Measurements from ENCODE around the gene LRRC8A. TPM values are rescaled to one million over a fixed set of nuclear protein-coding genes. Genes with fewer than 3 reads are reported as not detected.

The LRRC8A gene
- polyA plus RNA-seq (2012; rRNA removed): 28.6 and 30.4 TPM in 2 replicates
- polyA plus RNA-seq (2012; cell fraction: cytosol; rRNA removed): 17.5 and 25.6 TPM in 2 replicates
- polyA plus RNA-seq (2012; cell fraction: nucleus; rRNA removed): 20.1 and 21.2 TPM in 2 replicates

DNA sequence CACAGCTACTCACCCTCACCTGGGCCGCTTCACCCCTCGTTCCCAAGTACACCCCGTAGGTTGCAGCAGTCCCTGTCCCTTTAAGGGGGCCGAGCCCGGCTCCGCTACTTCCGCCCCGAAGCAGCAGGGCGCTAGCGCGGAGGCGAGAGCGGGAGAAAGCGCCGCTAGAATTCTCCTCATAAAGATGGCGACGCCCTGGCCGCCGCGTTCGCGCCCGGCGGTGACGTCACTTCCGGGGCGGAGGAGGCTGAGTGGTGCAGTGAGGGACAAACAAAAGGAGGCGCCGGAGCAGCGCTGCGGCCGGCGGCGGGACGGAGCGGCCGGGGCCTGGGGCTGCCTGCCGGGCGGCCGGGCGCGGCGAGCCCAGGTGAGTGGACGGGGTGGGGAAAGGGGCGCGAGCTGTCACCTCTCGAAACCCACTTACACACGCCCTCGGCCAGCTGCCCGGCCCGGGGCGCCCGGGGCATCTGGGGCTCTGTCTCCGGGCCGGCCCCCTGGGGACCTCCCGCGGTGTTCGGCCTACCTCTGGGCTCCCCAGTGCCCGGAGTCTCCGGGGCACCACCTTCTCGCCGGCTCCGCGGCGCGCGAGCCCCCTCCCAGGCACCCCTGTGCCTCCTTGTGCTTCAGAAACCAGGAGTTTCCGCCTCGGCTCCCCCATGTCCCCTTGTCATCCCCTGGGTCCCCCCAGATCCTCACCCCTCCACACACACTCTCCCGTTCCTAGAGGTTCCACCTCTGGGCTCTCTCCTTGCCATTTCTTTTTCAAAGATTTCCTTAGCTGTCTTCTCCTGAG is at the start of gene LRRC8A, which contains the start of gene KYAT1:
TSS of gene LRRC8A (plus strand) at position 250 of the 793 bp plus-strand sequence. CDS start 25,032 bp downstream, outside the sequence.
TSS of gene KYAT1 (minus strand) at position 67 of the 793 bp plus-strand sequence. CDS start 36,545 bp downstream, outside the sequence.
- peaks cover 8 to 10% of the 10 kb centered on the region in 2 experiments for H3K36me3 ChIP-seq (replicated peaks in 1 of 2; ENCODE audit: control insufficient read depth in 1 of 2, insufficient read depth in 2 of 2, low read length in 1 of 2)
- H4K20me1 ChIP-seq (ENCODE audit: insufficient read depth): no peaks in the 10 kb centered on the region
- H3K4me2 ChIP-seq: peak within 1 kb of the TSS; percentile 85
- no peaks in the 10 kb centered on the region for H3K9me2 ChIP-seq
- DNase-seq: peak; percentile 95
- H3K4me1 ChIP-seq (ENCODE audit: control insufficient read depth in 1 of 2, insufficient read depth in 2 of 2, low read depth in 1 of 2, low read length in 1 of 2): peaks cover 10 to 16% of the 10 kb centered on the region in 2 experiments; a peak in 2 of 4 replicates
- peaks cover 90% of the 10 kb centered on the region for H3K79me2 ChIP-seq (ENCODE audit: insufficient read depth)
- no peaks in the 10 kb centered on the region for H3K27me3 ChIP-seq (ENCODE audit: insufficient read depth)
- ChIA-PET POLR2A (interaction anchor here (1.0 kb wide), 1 partner anchor 46 kb away, joined by 4 read pairs; no protein-coding TSS in a partner anchor), CTCF (interaction anchor here (0.6 to 5.9 kb wide), 7 partner anchors 11 to 443 kb away, joined by 3 to 47 read pairs (median 7); partner anchors contain the start of genes DOLK, ENDOG and NUP188)
- peak within 1 kb of the TSS; percentile 95 for H2AFZ ChIP-seq (ENCODE audit: low read depth)
- WGBS (ENCODE audit: low lambda C conversion rate): 3% methylated on average over 28 of the region's 70 CpGs
- H3K27ac ChIP-seq (ENCODE audit: low read depth in 2 of 2, low read length in 1 of 2): peak within 1 kb of the TSS; percentile 76 to 81
- peak within 1 kb of the TSS; percentile 87 to 100 for H3K4me3 ChIP-seq (ENCODE audit: low read depth in 2 of 2, low read length in 1 of 2)
- H3K9ac ChIP-seq: peak within 1 kb of the TSS; percentile 94
- H3K9me3 ChIP-seq: no peaks in the 10 kb centered on the region
- peaks cover 15% of the 10 kb centered on the region for H3F3A ChIP-seq (replicated peaks; ENCODE audit: insufficient read depth)
- TF ChIP-seq, protein P1, sequence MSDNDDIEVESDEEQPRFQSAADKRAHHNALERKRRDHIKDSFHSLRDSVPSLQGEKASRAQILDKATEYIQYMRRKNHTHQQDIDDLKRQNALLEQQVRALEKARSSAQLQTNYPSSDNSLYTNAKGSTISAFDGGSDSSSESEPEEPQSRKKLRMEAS (IDR thresholded peaks at IDR 0.05; ENCODE audit: low read depth): peak; percentile 89; the same call in 1 of the 2 replicates
- no peak; the same call in 1 of the 2 replicates for TF ChIP-seq MXI1 (IDR thresholded peaks at IDR 0.05; ENCODE audit: low read depth, low read length)
- TF ChIP-seq, protein P2, sequence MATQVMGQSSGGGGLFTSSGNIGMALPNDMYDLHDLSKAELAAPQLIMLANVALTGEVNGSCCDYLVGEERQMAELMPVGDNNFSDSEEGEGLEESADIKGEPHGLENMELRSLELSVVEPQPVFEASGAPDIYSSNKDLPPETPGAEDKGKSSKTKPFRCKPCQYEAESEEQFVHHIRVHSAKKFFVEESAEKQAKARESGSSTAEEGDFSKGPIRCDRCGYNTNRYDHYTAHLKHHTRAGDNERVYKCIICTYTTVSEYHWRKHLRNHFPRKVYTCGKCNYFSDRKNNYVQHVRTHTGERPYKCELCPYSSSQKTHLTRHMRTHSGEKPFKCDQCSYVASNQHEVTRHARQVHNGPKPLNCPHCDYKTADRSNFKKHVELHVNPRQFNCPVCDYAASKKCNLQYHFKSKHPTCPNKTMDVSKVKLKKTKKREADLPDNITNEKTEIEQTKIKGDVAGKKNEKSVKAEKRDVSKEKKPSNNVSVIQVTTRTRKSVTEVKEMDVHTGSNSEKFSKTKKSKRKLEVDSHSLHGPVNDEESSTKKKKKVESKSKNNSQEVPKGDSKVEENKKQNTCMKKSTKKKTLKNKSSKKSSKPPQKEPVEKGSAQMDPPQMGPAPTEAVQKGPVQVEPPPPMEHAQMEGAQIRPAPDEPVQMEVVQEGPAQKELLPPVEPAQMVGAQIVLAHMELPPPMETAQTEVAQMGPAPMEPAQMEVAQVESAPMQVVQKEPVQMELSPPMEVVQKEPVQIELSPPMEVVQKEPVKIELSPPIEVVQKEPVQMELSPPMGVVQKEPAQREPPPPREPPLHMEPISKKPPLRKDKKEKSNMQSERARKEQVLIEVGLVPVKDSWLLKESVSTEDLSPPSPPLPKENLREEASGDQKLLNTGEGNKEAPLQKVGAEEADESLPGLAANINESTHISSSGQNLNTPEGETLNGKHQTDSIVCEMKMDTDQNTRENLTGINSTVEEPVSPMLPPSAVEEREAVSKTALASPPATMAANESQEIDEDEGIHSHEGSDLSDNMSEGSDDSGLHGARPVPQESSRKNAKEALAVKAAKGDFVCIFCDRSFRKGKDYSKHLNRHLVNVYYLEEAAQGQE (IDR thresholded peaks at IDR 0.05; ENCODE audit: low read depth, low read length): peak; percentile 32; the same call in 1 of the 2 replicates
- peak; percentile 3; the same call in 1 of the 2 replicates for TF ChIP-seq NRF1 (IDR thresholded peaks at IDR 0.05; ENCODE audit: low read depth, low read length)
- TF ChIP-seq RXRA (IDR thresholded peaks at IDR 0.05; ENCODE audit: borderline replicate concordance, low read depth): no peak
- no peak for TF ChIP-seq EP300 (IDR thresholded peaks at IDR 0.05; ENCODE audit: borderline replicate concordance in 1 of 2, low read depth in 1 of 2, low read length in 1 of 2)
- peak; percentile 32; the same call in 1 of the 2 replicates for TF ChIP-seq JUND (IDR thresholded peaks at IDR 0.05)
- peak; percentile 45 for TF ChIP-seq POLR2AphosphoS5 (IDR thresholded peaks at IDR 0.05; ENCODE audit: low read depth, low read length)
- TF ChIP-seq, protein P3, sequence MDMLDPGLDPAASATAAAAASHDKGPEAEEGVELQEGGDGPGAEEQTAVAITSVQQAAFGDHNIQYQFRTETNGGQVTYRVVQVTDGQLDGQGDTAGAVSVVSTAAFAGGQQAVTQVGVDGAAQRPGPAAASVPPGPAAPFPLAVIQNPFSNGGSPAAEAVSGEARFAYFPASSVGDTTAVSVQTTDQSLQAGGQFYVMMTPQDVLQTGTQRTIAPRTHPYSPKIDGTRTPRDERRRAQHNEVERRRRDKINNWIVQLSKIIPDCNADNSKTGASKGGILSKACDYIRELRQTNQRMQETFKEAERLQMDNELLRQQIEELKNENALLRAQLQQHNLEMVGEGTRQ (IDR thresholded peaks at IDR 0.05; ENCODE audit: borderline replicate concordance, low read depth, low read length): no peak
- peak; percentile 90 for TF ChIP-seq TAF1 (IDR thresholded peaks at IDR 0.05; ENCODE audit: borderline replicate concordance, low read depth, low read length)
- no peak for TF ChIP-seq FOXJ3 (CRISPR knock-in tag; IDR thresholded peaks at IDR 0.05)
- TF ChIP-seq, protein P4, sequence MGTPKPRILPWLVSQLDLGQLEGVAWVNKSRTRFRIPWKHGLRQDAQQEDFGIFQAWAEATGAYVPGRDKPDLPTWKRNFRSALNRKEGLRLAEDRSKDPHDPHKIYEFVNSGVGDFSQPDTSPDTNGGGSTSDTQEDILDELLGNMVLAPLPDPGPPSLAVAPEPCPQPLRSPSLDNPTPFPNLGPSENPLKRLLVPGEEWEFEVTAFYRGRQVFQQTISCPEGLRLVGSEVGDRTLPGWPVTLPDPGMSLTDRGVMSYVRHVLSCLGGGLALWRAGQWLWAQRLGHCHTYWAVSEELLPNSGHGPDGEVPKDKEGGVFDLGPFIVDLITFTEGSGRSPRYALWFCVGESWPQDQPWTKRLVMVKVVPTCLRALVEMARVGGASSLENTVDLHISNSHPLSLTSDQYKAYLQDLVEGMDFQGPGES (IDR thresholded peaks at IDR 0.05; ENCODE audit: low read depth, low read length): no peak
- TF ChIP-seq YY1 (IDR thresholded peaks at IDR 0.05; ENCODE audit: low read depth): peak; percentile 97
- TF ChIP-seq, protein P5, sequence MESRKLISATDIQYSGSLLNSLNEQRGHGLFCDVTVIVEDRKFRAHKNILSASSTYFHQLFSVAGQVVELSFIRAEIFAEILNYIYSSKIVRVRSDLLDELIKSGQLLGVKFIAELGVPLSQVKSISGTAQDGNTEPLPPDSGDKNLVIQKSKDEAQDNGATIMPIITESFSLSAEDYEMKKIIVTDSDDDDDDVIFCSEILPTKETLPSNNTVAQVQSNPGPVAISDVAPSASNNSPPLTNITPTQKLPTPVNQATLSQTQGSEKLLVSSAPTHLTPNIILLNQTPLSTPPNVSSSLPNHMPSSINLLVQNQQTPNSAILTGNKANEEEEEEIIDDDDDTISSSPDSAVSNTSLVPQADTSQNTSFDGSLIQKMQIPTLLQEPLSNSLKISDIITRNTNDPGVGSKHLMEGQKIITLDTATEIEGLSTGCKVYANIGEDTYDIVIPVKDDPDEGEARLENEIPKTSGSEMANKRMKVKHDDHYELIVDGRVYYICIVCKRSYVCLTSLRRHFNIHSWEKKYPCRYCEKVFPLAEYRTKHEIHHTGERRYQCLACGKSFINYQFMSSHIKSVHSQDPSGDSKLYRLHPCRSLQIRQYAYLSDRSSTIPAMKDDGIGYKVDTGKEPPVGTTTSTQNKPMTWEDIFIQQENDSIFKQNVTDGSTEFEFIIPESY (IDR thresholded peaks at IDR 0.05; ENCODE audit: borderline replicate concordance, low read depth): no peak
- TF ChIP-seq NFIC (IDR thresholded peaks at IDR 0.05; ENCODE audit: borderline replicate concordance): no peak
- TF ChIP-seq EZH2phosphoT487 (IDR thresholded peaks at IDR 0.05; ENCODE audit: borderline replicate concordance, low read depth): no peak
- no peak for TF ChIP-seq FOXM1 (IDR thresholded peaks at IDR 0.05; ENCODE audit: low read depth)
- TF ChIP-seq RFX5 (IDR thresholded peaks at IDR 0.05; ENCODE audit: low read length): no peak
- TF ChIP-seq, protein P6, sequence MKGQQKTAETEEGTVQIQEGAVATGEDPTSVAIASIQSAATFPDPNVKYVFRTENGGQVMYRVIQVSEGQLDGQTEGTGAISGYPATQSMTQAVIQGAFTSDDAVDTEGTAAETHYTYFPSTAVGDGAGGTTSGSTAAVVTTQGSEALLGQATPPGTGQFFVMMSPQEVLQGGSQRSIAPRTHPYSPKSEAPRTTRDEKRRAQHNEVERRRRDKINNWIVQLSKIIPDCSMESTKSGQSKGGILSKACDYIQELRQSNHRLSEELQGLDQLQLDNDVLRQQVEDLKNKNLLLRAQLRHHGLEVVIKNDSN (IDR thresholded peaks at IDR 0.05; ENCODE audit: borderline replicate concordance, low read depth): no peak
- TF ChIP-seq SIN3A (IDR thresholded peaks at IDR 0.05; ENCODE audit: borderline replicate concordance, low read depth, low read length): peak; percentile 53; the same call in 1 of the 2 replicates
- peak; percentile 82 for TF ChIP-seq GABPA (IDR thresholded peaks at IDR 0.05; ENCODE audit: low read depth)
- no peak for TF ChIP-seq TEAD4 (IDR thresholded peaks at IDR 0.05; ENCODE audit: borderline replicate concordance, insufficient read depth)
